Measurements from ENCODE around the gene OLFM1. TPM values are rescaled to one million over a fixed set of nuclear protein-coding genes. Genes with fewer than 3 reads are reported as not detected.
A peak's percentile ranks its signal among the peaks of the same experiment; 100 is the strongest.
"Not testable (repeated sequence)": the region's sequence is repeated elsewhere in the genome, so short reads cannot be mapped to it uniquely, and the experiment has no call there.

OLFM1 gene
- total and polyA plus RNA-seq, 3 experiments from 2014 or later = not detected

GRCh38 chr9:135108831-135109510 lies 21.5 kb downstream of the OLFM1 start:
- H3K27ac Mint-ChIP-seq = peak overlapping the region in 1 of 8 donors; percentile 8
- peaks cover 4 to 7% (median 7%) of the 10 kb centered on the region in 3 donors for H3K4me1 Mint-ChIP-seq
- Histone ChIP-seq H3K36me3 (ENCODE audit: insufficient read depth, low read length) (no peaks in the 10 kb centered on the region), H3K27ac (ENCODE audit: low read depth, low read length) (no peak overlapping the region), H3K27me3 (ENCODE audit: insufficient read depth, low read length, poor library complexity, severe bottlenecking) (no peaks in the 10 kb centered on the region), H3K9me3 (ENCODE audit: low read length) (no peaks in the 10 kb centered on the region), H3K4me1 (ENCODE audit: insufficient read depth, low read length) (no peaks in the 10 kb centered on the region), H3K4me3 (ENCODE audit: low read length) (no peak overlapping the region)
- H3K4me3 Mint-ChIP-seq = peak overlapping the region in 1 of 7 donors; percentile 8
- no peaks in the 10 kb centered on the region for H3K36me3 Mint-ChIP-seq
- peaks cover 17 to 40% of the 10 kb centered on the region in 2 donors for H3K27me3 Mint-ChIP-seq
- DNase-seq = no peak
- CTCF ChIA-PET = no interaction called here
- POLR2A ChIA-PET = no interaction called here
- H3K9me3 Mint-ChIP-seq = no peaks in the 10 kb centered on the region

DNA sequence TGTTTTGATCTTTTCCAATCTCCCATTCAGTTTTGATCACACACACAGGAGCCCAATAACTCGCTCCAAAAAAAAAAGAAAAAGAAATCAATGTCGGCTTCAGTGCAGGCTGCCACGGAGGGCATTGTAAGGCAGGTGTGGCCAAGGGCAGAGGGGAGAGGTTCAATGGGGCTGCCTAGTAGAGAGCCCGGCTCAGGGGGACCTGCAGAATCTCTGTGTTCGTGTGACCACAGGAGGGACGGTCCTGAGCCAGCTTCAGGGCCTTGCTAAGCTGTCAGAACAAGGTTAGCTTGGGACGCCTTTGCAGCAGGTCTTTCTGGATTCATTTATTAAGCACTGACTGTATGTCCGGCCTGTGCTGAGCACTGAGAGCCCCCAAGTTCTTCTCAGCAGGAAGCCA lies 22.2 kb downstream of the OLFM1 start:
- H3K36me3 Mint-ChIP-seq = no peaks in the 10 kb centered on the region
- H3K27ac Mint-ChIP-seq = peak overlapping the region in 1 of 8 donors; percentile 32
- POLR2A ChIA-PET = no interaction called here
- Histone ChIP-seq H3K4me1 (ENCODE audit: insufficient read depth, low read length) (no peaks in the 10 kb centered on the region), H3K9me3 (ENCODE audit: low read length) (no peaks in the 10 kb centered on the region), H3K36me3 (ENCODE audit: insufficient read depth, low read length) (no peaks in the 10 kb centered on the region), H3K27me3 (ENCODE audit: insufficient read depth, low read length, poor library complexity, severe bottlenecking) (no peaks in the 10 kb centered on the region), H3K27ac (ENCODE audit: low read depth, low read length) (no peak overlapping the region), H3K4me3 (ENCODE audit: low read length) (no peak overlapping the region)
- peaks cover 4 to 7% (median 7%) of the 10 kb centered on the region in 3 donors for H3K4me1 Mint-ChIP-seq
- H3K4me3 Mint-ChIP-seq = no peak overlapping the region
- no peak for DNase-seq
- H3K9me3 Mint-ChIP-seq = no peaks in the 10 kb centered on the region
- CTCF ChIA-PET = no interaction called here
- H3K27me3 Mint-ChIP-seq = peaks cover 17 to 39% of the 10 kb centered on the region in 2 donors

DNA sequence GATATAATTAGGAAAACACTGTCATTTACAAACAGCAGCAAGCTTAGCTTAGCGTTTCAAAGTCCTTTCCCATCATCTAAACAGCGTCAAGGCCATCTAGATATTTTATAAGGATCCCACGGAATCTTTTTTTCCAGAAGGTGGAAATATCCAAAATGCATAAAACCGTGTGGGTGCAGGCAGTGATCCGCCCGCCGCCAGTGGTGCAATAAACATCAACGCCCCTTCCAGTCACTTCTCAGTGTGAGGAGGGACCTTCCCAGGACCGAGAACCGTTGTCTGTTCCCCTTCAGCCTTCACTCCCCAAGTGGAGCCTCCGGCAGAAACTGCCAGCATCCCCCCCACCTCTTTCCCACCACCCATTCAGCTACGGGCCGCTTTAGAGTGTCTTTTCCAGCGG lies 22.9 kb downstream of the OLFM1 start:
- POLR2A ChIA-PET = no interaction called here
- Histone ChIP-seq H3K4me1 (ENCODE audit: insufficient read depth, low read length) (no peaks in the 10 kb centered on the region), H3K27me3 (ENCODE audit: insufficient read depth, low read length, poor library complexity, severe bottlenecking) (no peaks in the 10 kb centered on the region), H3K36me3 (ENCODE audit: insufficient read depth, low read length) (no peaks in the 10 kb centered on the region), H3K4me3 (ENCODE audit: low read length) (no peak overlapping the region), H3K9me3 (ENCODE audit: low read length) (no peaks in the 10 kb centered on the region), H3K27ac (ENCODE audit: low read depth, low read length) (no peak overlapping the region)
- Mint-ChIP-seq H3K36me3 (no peaks in the 10 kb centered on the region), H3K27me3 (peaks cover 15 to 35% of the 10 kb centered on the region in 2 donors), H3K27ac (no peak overlapping the region), H3K4me3 (no peak overlapping the region), H3K4me1 (peaks cover 4 to 7% (median 7%) of the 10 kb centered on the region in 3 donors), H3K9me3 (peaks cover 0 to 2% (median 0%) of the 10 kb centered on the region in 5 donors)
- CTCF ChIA-PET = no interaction called here
- no peak for DNase-seq

DNA sequence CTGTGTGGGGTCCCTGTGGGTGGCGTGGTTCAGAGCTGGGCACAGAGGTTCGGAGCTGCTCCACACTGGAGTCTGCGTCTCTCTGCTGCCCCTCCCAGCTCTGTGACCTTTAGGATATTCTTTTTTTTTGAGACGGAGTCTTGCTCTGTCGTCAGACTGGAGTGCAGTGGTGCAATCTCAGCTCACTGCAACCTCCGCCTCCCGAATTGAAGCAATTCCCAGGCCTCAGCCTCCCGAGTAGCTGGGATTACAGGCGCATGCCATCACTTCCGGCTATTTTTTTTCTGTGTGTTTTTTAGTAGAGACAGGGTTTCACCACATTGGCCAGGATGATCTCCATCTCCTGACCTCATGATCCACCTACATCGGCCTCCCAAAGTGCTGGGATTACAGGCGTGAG lies 24.1 kb downstream of the OLFM1 start:
- H3K9me3 ChIP-seq (ENCODE audit: low read length); H3K36me3 ChIP-seq (ENCODE audit: insufficient read depth, low read length); H3K9me3 Mint-ChIP-seq; POLR2A ChIA-PET; H3K4me1 ChIP-seq (ENCODE audit: insufficient read depth, low read length); DNase-seq; H3K27ac ChIP-seq (ENCODE audit: low read depth, low read length); H3K4me3 Mint-ChIP-seq; H3K4me1 Mint-ChIP-seq; CTCF ChIA-PET; H3K27ac Mint-ChIP-seq; H3K36me3 Mint-ChIP-seq; H3K4me3 ChIP-seq (ENCODE audit: low read length); H3K27me3 ChIP-seq (ENCODE audit: insufficient read depth, low read length, poor library complexity, severe bottlenecking): not testable (repeated sequence)
- peaks cover 11 to 35% of the 10 kb centered on the region in 2 donors for H3K27me3 Mint-ChIP-seq

GRCh38 chr9:135116371-135116770 lies 28.9 kb downstream of the OLFM1 start:
- Mint-ChIP-seq H3K4me1 (no peaks in the 10 kb centered on the region), H3K27me3 (peaks cover 0 to 3% of the 10 kb centered on the region in 2 donors), H3K9me3 (peaks cover 0 to 8% (median 0%) of the 10 kb centered on the region in 5 donors), H3K27ac (no peak overlapping the region), H3K36me3 (no peaks in the 10 kb centered on the region), H3K4me3 (no peak overlapping the region)
- no peak overlapping the region for H3K27ac ChIP-seq (ENCODE audit: low read depth, low read length)
- H3K36me3 ChIP-seq (ENCODE audit: insufficient read depth, low read length) = no peaks in the 10 kb centered on the region
- no peaks in the 10 kb centered on the region for H3K27me3 ChIP-seq (ENCODE audit: insufficient read depth, low read length, poor library complexity, severe bottlenecking)
- H3K4me3 ChIP-seq (ENCODE audit: low read length) = no peak overlapping the region
- ChIA-PET CTCF (no interaction called here), POLR2A (no interaction called here)
- no peak for DNase-seq
- no peaks in the 10 kb centered on the region for H3K4me1 ChIP-seq (ENCODE audit: insufficient read depth, low read length)
- H3K9me3 ChIP-seq (ENCODE audit: low read length) = no peaks in the 10 kb centered on the region

GRCh38 chr9:135116881-135117280 lies 29.4 kb downstream of the OLFM1 start:
- Histone ChIP-seq H3K9me3 (ENCODE audit: low read length) (no peaks in the 10 kb centered on the region), H3K4me3 (ENCODE audit: low read length) (no peak overlapping the region), H3K4me1 (ENCODE audit: insufficient read depth, low read length) (no peaks in the 10 kb centered on the region), H3K36me3 (ENCODE audit: insufficient read depth, low read length) (no peaks in the 10 kb centered on the region), H3K27me3 (ENCODE audit: insufficient read depth, low read length, poor library complexity, severe bottlenecking) (no peaks in the 10 kb centered on the region), H3K27ac (ENCODE audit: low read depth, low read length) (no peak overlapping the region)
- Mint-ChIP-seq H3K9me3 (peaks cover 0 to 8% (median 0%) of the 10 kb centered on the region in 5 donors), H3K4me3 (no peak overlapping the region), H3K27me3 (peaks cover 0 to 3% of the 10 kb centered on the region in 2 donors), H3K4me1 (no peaks in the 10 kb centered on the region), H3K36me3 (no peaks in the 10 kb centered on the region), H3K27ac (no peak overlapping the region)
- ChIA-PET CTCF (no interaction called here), POLR2A (no interaction called here)
- DNase-seq = no peak

GRCh38 chr9:135117281-135117680 lies 29.8 kb downstream of the OLFM1 start:
- Mint-ChIP-seq H3K27ac (no peak overlapping the region), H3K9me3 (peaks cover 0 to 8% (median 0%) of the 10 kb centered on the region in 5 donors), H3K4me1 (no peaks in the 10 kb centered on the region), H3K27me3 (peaks cover 0 to 3% of the 10 kb centered on the region in 2 donors), H3K36me3 (no peaks in the 10 kb centered on the region), H3K4me3 (no peak overlapping the region)
- no peaks in the 10 kb centered on the region for H3K9me3 ChIP-seq (ENCODE audit: low read length)
- H3K36me3 ChIP-seq (ENCODE audit: insufficient read depth, low read length) = no peaks in the 10 kb centered on the region
- H3K27ac ChIP-seq (ENCODE audit: low read depth, low read length) = no peak overlapping the region
- H3K27me3 ChIP-seq (ENCODE audit: insufficient read depth, low read length, poor library complexity, severe bottlenecking) = no peaks in the 10 kb centered on the region
- DNase-seq = peak in 1 of 5 donors; percentile 37
- ChIA-PET CTCF (no interaction called here), POLR2A (no interaction called here)
- H3K4me1 ChIP-seq (ENCODE audit: insufficient read depth, low read length) = no peaks in the 10 kb centered on the region
- H3K4me3 ChIP-seq (ENCODE audit: low read length) = no peak overlapping the region

DNA sequence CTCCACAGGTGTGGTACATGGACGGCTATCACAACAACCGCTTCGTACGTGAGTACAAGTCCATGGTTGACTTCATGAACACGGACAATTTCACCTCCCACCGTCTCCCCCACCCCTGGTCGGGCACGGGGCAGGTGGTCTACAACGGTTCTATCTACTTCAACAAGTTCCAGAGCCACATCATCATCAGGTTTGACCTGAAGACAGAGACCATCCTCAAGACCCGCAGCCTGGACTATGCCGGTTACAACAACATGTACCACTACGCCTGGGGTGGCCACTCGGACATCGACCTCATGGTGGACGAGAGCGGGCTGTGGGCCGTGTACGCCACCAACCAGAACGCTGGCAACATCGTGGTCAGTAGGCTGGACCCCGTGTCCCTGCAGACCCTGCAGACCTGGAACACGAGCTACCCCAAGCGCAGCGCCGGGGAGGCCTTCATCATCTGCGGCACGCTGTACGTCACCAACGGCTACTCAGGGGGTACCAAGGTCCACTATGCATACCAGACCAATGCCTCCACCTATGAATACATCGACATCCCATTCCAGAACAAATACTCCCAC lies 32.1 kb downstream of the OLFM1 start:
- Histone ChIP-seq H3K27me3 (ENCODE audit: insufficient read depth, low read length, poor library complexity, severe bottlenecking) (no peaks in the 10 kb centered on the region), H3K36me3 (ENCODE audit: insufficient read depth, low read length) (no peaks in the 10 kb centered on the region), H3K4me1 (ENCODE audit: insufficient read depth, low read length) (no peaks in the 10 kb centered on the region), H3K27ac (ENCODE audit: low read depth, low read length) (no peak overlapping the region), H3K9me3 (ENCODE audit: low read length) (no peaks in the 10 kb centered on the region), H3K4me3 (ENCODE audit: low read length) (no peak overlapping the region)
- Mint-ChIP-seq H3K27ac (no peak overlapping the region), H3K4me3 (no peak overlapping the region), H3K4me1 (no peaks in the 10 kb centered on the region), H3K9me3 (peaks cover 0 to 8% (median 0%) of the 10 kb centered on the region in 5 donors), H3K36me3 (no peaks in the 10 kb centered on the region), H3K27me3 (peaks cover 1 to 7% of the 10 kb centered on the region in 2 donors)
- DNase-seq = no peak
- POLR2A ChIA-PET = no interaction called here
- CTCF ChIA-PET = no interaction called here
